A549 (cell line): ENCODE data around the gene NOTCH3. TPM values are rescaled to one million over a fixed set of nuclear protein-coding genes. Genes with fewer than 3 reads are reported as not detected.

Experiments
- ATAC-seq, 2 experiments: fragments of 200-7000 bp in 1 of 2; fragments of >200 bp in 1 of 2; cut with Nextera tagmentation in 1 of 2; cut with Tn5 transposase in 1 of 2; 3 replicates each; pipeline versions ENCODE4 v1.8.0 to v1.9.1; 2018 to 2020; ENCODE audit warnings: mild to moderate bottlenecking in 1 of 2, moderate library complexity in 1 of 2
- CTCF ChIA-PET: fragments of 300-600 bp; sonication (Branson Sonifier 250); formaldehyde crosslinking; extraction: SDS; loops from one replicate; lab custom pipeline; 2021; ENCODE audit warnings: antibody characterized with exemption, inconsistent platforms; lab: Yijun Ruan, JAX
- POLR2A ChIA-PET: fragments of 350-600 bp; formaldehyde crosslinking; extraction: SDS; loops from one replicate; lab custom pipeline; 2021; ENCODE audit warnings: antibody characterized with exemption, inconsistent platforms; lab: Yijun Ruan, JAX
- DNase-seq, 2 experiments: peaks; one replicate each; pipeline versions ENCODE4 v3.0.0 to v3.0.0-alpha.2; 2011 to 2016; ENCODE audit warnings: low read depth in 1 of 2, low spot score in 1 of 2
- FAIRE-seq: peaks from 2 replicates; lab custom pipeline; 2011; peaks lifted over from hg19 to GRCh38; lab: Jason Lieb, UNC
- H3K27ac ChIP-seq, 2 experiments: fragments of >200 bp; sonication (Bioruptor Twin); formaldehyde crosslinking; 3 replicates each; pipeline ENCODE4 v1.5.1; 2016 to 2017
- H3K4me1 ChIP-seq: fragments of >200 bp; sonication (Bioruptor Twin); formaldehyde crosslinking; 3 replicates; pipeline ENCODE4 v1.6.1; 2016
- H3K4me2 ChIP-seq: fragments of >200 bp; sonication (Bioruptor Twin); formaldehyde crosslinking; 3 replicates; pipeline ENCODE4 v1.6.1; 2016
- H3K4me3 ChIP-seq: fragments of >200 bp; sonication (Bioruptor Twin); formaldehyde crosslinking; 3 replicates; pipeline ENCODE4 v1.5.1; 2016
- H3K9me3 ChIP-seq: fragments of >200 bp; sonication (Bioruptor Twin); formaldehyde crosslinking; 3 replicates; pipeline ENCODE4 v1.6.1; 2016
- CBX2 ChIP-seq: fragments of 200-600 bp; sonication (generic); IDR thresholded peaks from 2 replicates; pipeline ENCODE4 v1.6.1; 2016; ENCODE audit warnings: low read depth, mild to moderate bottlenecking, borderline replicate concordance
- EHF ChIP-seq: fragments of 250-450 bp; sonication (Bioruptor Pico); IDR thresholded peaks from 2 replicates; pipeline ENCODE4 v1.5.0; 2020; ENCODE audit warnings: mild to moderate bottlenecking
- ESRRA ChIP-seq: fragments of 150-350 bp; IDR thresholded peaks from 2 replicates; pipeline ENCODE4 v1.6.1; 2014; ENCODE audit warnings: mild to moderate bottlenecking, low read length, borderline replicate concordance
- FOSB ChIP-seq: fragments of 250-450 bp; sonication (Bioruptor Pico); IDR thresholded peaks from 2 replicates; pipeline ENCODE4 v1.5.0; 2020; ENCODE audit warnings: mild to moderate bottlenecking, moderate library complexity
- FOSL2 ChIP-seq, 2 experiments: fragments of 450-650 bp in 1 of 2; fragments of >200 bp in 1 of 2; sonication (Bioruptor Twin) in 1 of 2; formaldehyde crosslinking; IDR thresholded peaks; 2 replicates each; pipeline versions ENCODE4 v1.5.0 to v1.6.1; 2016 to 2020; ENCODE audit warnings: mild to moderate bottlenecking in 1 of 2, moderate library complexity in 1 of 2
- FOXS1 ChIP-seq: fragments of 250-450 bp; sonication (Bioruptor Pico); IDR thresholded peaks from 2 replicates; pipeline ENCODE4 v1.5.0; 2020; ENCODE audit warnings: mild to moderate bottlenecking, moderate library complexity
- GATA3 ChIP-seq: IDR thresholded peaks from 2 replicates; pipeline ENCODE4 v1.6.1; 2012; ENCODE audit warnings: borderline replicate concordance
- HDAC2 ChIP-seq: fragments of 200-600 bp; sonication (generic); IDR thresholded peaks from 2 replicates; pipeline ENCODE4 v1.6.1; 2016
- JUNB ChIP-seq: fragments of >200 bp; sonication (Bioruptor Twin); formaldehyde crosslinking; IDR thresholded peaks from 2 replicates; pipeline ENCODE4 v1.6.1; 2016
- KDM5A ChIP-seq: fragments of 200-600 bp; sonication (generic); IDR thresholded peaks from 2 replicates; pipeline ENCODE4 v1.6.1; 2016; ENCODE audit warnings: antibody characterized with exemption, mild to moderate bottlenecking
- MAFK ChIP-seq: fragments of 450-650 bp; IDR thresholded peaks from 2 replicates; pipeline ENCODE4 v1.6.1; 2014; ENCODE audit not compliant: partially characterized antibody
- MAZ ChIP-seq: fragments of 150-350 bp; IDR thresholded peaks from 2 replicates; pipeline ENCODE4 v1.6.1; 2014; ENCODE audit warnings: antibody characterized with exemption, low read depth, low read length, borderline replicate concordance
- NFE2L2 ChIP-seq: fragments of 150-350 bp; conservative IDR thresholded peaks from 2 replicates; pipeline ENCODE4 v1.6.1; 2014; ENCODE audit warnings: low read length
- NPAS2 ChIP-seq: fragments of 250-450 bp; sonication (Bioruptor Pico); IDR thresholded peaks from 2 replicates; pipeline ENCODE4 v1.8.0; 2022; ENCODE audit warnings: mild to moderate bottlenecking, moderate library complexity, borderline replicate concordance
- POLR2AphosphoS2 ChIP-seq: conservative IDR thresholded peaks from 2 replicates; pipeline ENCODE4 v1.6.1; 2012; ENCODE audit warnings: low read length, improper control_type of control experiment, inconsistent platforms
- RAD21 ChIP-seq, 2 experiments: fragments of >200 bp in 1 of 2; sonication (Bioruptor Twin) in 1 of 2; formaldehyde crosslinking in 1 of 2; IDR thresholded peaks in 1 of 2; conservative IDR thresholded peaks in 1 of 2; 2 replicates in 1 of 2; 3 replicates in 1 of 2; pipeline ENCODE4 v1.6.1; 2012 to 2018; ENCODE audit warnings: inconsistent platforms in 1 of 2
- RARB ChIP-seq: fragments of 250-450 bp; sonication (Bioruptor Pico); IDR thresholded peaks from 2 replicates; pipeline ENCODE4 v1.8.0; 2021; ENCODE audit warnings: mild to moderate bottlenecking, moderate library complexity
- RCOR1 ChIP-seq: fragments of 150-350 bp; IDR thresholded peaks from 2 replicates; pipeline ENCODE4 v1.6.1; 2014; ENCODE audit warnings: antibody characterized with exemption, low read length, low read depth
- RNF2 ChIP-seq: fragments of 200-600 bp; sonication (generic); IDR thresholded peaks from 2 replicates; pipeline ENCODE4 v1.6.1; 2016; ENCODE audit warnings: low read depth, mild to moderate bottlenecking, antibody characterized with exemption, moderate library complexity, borderline replicate concordance
- TP53 ChIP-seq: fragments of 250-450 bp; sonication (Bioruptor Pico); IDR thresholded peaks from 2 replicates; pipeline ENCODE4 v1.5.0; 2021; ENCODE audit warnings: mild to moderate bottlenecking, moderate library complexity
- ZFP36 ChIP-seq: fragments of 450-650 bp; IDR thresholded peaks from 2 replicates; pipeline ENCODE4 v1.6.1; 2014; ENCODE audit warnings: borderline replicate concordance; ENCODE audit not compliant: partially characterized antibody
- ZNF302 ChIP-seq: fragments of 250-450 bp; sonication (Bioruptor Pico); IDR thresholded peaks from 2 replicates; pipeline ENCODE4 v1.9.0; 2021; ENCODE audit warnings: inconsistent platforms, mild to moderate bottlenecking, moderate library complexity
- ZSCAN20 ChIP-seq: fragments of 250-450 bp; sonication (Bioruptor Pico); IDR thresholded peaks from 2 replicates; pipeline ENCODE4 v1.8.0; 2022; ENCODE audit warnings: mild to moderate bottlenecking, moderate library complexity
- WGBS: methylation state at CpG from one replicate; pipeline ENCODE4 v1.1.6; 2017; ENCODE audit errors: missing lambda C conversion rate; 5-methylcytosine and 5-hydroxymethylcytosine counted together
- polyA plus RNA-seq, 4 experiments: library from polyadenylated mRNA; depleted of rRNA in 3 of 4; stranded (reverse); fragments of >200 nt; fragmentation: RNase III in 1 of 4; extraction: RNeasy Plus Mini Kit Qiagen cat#74134 plus additional on column Dnase treatment in 1 of 4; gene quantifications; 2 replicates in 3 of 4; 3 replicates in 1 of 4; pipeline ENCODE4 v1.2.3, GENCODE V29; 2011 to 2017
- TF ChIP-seq, protein P1 (sequence below): fragments of >200 bp; sonication (Bioruptor Twin); formaldehyde crosslinking; IDR thresholded peaks from 2 replicates; pipeline ENCODE4 v1.6.1; 2016
- TF ChIP-seq, protein P2 (sequence below): fragments of >200 bp; sonication (Bioruptor Twin); formaldehyde crosslinking; IDR thresholded peaks from 3 replicates; pipeline ENCODE4 v1.5.1; 2016

Gene NOTCH3
- polyA plus RNA-seq, 2 of the 4 experiments (the other 2 are of a cell fraction) = 9.5 to 14.7 TPM

DNA sequence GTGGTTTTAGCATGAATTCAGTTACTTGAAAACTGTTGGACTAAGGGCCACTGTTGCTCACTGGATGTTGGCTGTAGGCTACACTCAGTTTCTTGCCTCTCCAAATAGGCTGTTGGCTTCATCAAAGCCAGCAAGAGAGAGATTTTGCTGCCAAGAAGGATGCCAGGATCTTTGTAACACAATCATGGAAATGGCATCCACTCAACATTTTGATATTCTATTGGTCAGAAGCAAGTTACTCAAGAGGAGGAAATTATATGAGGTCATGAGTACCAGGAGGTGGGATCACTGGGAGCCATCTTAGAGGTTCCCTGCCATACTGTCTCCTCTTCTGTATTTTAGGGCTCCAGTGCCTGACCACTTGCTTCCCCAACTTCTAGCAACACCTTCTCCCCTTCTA, 63.0 kb downstream of the NOTCH3 start:
- ChIA-PET CTCF (interaction anchor here (0.6 to 1.3 kb wide), 3 partner anchors 45 to 1044 kb away, joined by 3 read pairs; no protein-coding TSS in a partner anchor), POLR2A (no interaction called here)
- DNase-seq (no peak), ATAC-seq (no peak), FAIRE-seq (no peak)
- peaks cover 6% of the 10 kb centered on the region; the same call in 1 of the 3 replicates for H3K9me3 ChIP-seq
- no peak overlapping the region for H3K4me2 ChIP-seq
- no peak for TF ChIP-seq JUNB
- no peak for TF ChIP-seq KDM5A
- no peak for TF ChIP-seq NFE2L2
- TF ChIP-seq RARB (CRISPR knock-in tag) = no peak
- no peak for TF ChIP-seq ZNF302 (CRISPR knock-in tag)
- TF ChIP-seq RNF2 = no peak
- TF ChIP-seq HDAC2 = no peak
- no peak for TF ChIP-seq FOXS1 (CRISPR knock-in tag)
- no peaks in the 10 kb centered on the region for H3K4me1 ChIP-seq
- no peak overlapping the region for H3K4me3 ChIP-seq
- H3K27ac ChIP-seq = no peak overlapping the region

DNA sequence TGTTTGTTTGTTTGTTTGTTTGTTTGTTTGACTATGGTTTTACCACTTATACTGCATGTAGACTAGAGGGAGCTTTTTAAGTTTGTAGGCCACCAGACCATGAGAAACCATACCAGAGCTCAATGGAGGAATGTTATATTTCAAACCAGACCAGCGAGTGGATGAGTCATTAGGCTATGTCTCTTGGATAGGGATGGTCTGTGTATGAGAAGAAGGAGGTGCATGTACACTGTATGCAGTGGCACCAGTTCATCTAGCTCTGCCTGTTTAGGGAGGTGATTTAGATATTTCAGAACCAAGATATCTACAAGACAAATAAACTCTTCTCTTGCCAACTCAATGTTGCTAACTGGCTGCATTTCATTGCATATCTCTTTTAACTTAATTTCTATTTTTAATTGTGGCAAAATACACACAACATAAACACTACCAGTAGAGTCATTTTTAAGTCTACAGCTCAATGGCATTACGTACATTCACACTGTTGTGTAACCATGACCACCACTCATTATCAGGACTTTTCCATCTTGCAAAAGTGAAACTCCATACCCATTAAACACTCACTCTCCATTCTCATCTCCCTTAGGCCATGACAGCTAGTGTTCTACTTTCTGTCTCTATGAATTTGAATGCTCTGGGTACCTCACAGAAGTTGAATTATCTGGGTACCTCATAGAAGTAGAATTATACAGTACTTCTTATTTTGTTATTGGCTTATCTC, 64.4 kb downstream of the NOTCH3 start:
- DNase-seq = no peak

DNA sequence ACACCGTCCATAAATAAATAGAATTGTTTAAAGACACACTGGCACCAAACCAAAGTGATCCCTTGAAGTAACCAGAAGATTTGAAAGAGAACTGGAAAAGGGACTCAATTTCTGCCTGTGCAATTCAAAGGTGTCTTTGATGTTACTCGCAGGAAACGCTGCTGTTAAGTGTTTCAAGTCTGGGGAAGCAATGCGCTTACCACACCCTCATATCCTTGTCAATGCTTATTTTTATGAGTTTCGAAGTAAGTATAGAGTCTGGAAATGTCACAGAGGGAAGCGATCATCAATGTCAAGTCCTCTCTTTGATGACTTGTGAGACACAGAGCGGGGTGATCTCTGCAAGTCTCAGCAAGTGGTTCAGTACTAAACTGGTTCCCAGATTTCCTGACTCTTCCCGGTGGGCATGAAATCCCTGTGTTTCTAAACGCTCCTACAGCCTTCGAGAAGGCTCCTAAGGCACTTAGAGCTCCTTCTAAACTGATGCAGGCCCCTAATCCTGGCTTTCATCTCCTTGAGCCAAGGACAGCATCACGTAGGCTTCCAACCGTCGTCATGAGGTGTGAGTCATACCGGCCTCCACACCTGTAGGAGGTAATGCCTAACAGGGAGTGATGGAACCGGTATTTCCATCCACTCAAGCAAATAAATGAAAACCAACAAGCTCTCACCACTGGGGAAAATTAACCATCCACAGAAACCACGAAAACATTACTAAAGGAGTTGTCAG, 70.8 kb downstream of the NOTCH3 start:
- 0 out of 3 replicates have a peak, but pooled peaks cover 4% of the 10 kb centered on the region for H3K4me1 ChIP-seq
- ChIA-PET CTCF (interaction anchor here (0.7 kb wide), 1 partner anchor 20 kb away, joined by 3 read pairs; no protein-coding TSS in a partner anchor), POLR2A (no interaction called here)
- ATAC-seq (no peak), FAIRE-seq (no peak), DNase-seq (no peak)
- WGBS = 59% methylated on average over 16 of the region's 16 CpGs
- H3K27ac ChIP-seq = no peak overlapping the region
- no peak overlapping the region for H3K4me2 ChIP-seq
- no peaks in the 10 kb centered on the region for H3K9me3 ChIP-seq
- no peak for TF ChIP-seq CBX2
- no peak for TF ChIP-seq RAD21 (conservative IDR thresholded peaks at IDR 0.05 in 1 of 2, IDR thresholded peaks at IDR 0.05 in 1 of 2)
- no peak for TF ChIP-seq MAZ
- no peak for TF ChIP-seq RNF2
- no peak for TF ChIP-seq KDM5A
- TF ChIP-seq ESRRA = no peak
- TF ChIP-seq MAFK = no peak
- no peak for TF ChIP-seq EHF (CRISPR knock-in tag)
- TF ChIP-seq NFE2L2 = no peak
- TF ChIP-seq TP53 = no peak
- no peak for TF ChIP-seq POLR2AphosphoS2
- TF ChIP-seq ZNF302 (CRISPR knock-in tag) = no peak
- no peak for TF ChIP-seq GATA3
- TF ChIP-seq NPAS2 (CRISPR knock-in tag) = no peak
- no peak for TF ChIP-seq RCOR1
- TF ChIP-seq, protein P1, sequence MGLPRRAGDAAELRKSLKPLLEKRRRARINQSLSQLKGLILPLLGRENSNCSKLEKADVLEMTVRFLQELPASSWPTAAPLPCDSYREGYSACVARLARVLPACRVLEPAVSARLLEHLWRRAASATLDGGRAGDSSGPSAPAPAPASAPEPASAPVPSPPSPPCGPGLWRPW = no peak
- TF ChIP-seq ZSCAN20 = no peak
- TF ChIP-seq, all 56 proteins: peak for 0
- H3K4me3 ChIP-seq = no peak overlapping the region

More for the DNA sequence above, 64.4 kb downstream of the NOTCH3 start:
- TF ChIP-seq FOSB (CRISPR knock-in tag) (no peak), ZFP36 (no peak), POLR2AphosphoS2 (no peak), FOSL2 (IDR thresholded peaks at IDR 0.05) (no peak), FOSL2 (CRISPR knock-in tag; IDR thresholded peaks at IDR 0.05) (0 out of 2 replicates have a peak, but pooled peaks have one; percentile 16)
- TF ChIP-seq, protein P2, sequence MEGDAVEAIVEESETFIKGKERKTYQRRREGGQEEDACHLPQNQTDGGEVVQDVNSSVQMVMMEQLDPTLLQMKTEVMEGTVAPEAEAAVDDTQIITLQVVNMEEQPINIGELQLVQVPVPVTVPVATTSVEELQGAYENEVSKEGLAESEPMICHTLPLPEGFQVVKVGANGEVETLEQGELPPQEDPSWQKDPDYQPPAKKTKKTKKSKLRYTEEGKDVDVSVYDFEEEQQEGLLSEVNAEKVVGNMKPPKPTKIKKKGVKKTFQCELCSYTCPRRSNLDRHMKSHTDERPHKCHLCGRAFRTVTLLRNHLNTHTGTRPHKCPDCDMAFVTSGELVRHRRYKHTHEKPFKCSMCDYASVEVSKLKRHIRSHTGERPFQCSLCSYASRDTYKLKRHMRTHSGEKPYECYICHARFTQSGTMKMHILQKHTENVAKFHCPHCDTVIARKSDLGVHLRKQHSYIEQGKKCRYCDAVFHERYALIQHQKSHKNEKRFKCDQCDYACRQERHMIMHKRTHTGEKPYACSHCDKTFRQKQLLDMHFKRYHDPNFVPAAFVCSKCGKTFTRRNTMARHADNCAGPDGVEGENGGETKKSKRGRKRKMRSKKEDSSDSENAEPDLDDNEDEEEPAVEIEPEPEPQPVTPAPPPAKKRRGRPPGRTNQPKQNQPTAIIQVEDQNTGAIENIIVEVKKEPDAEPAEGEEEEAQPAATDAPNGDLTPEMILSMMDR = no peak
- Histone ChIP-seq H3K27ac (no peak overlapping the region), H3K9me3 (peaks cover 6% of the 10 kb centered on the region; the same call in 1 of the 3 replicates), H3K4me3 (no peak overlapping the region), H3K4me1 (no peaks in the 10 kb centered on the region), H3K4me2 (no peak overlapping the region)
- no peak for ATAC-seq
- WGBS = 27% methylated on average over 2 of the region's 2 CpGs
- ChIA-PET CTCF (interaction anchor here (1.3 kb wide), 1 partner anchor 37 kb away, joined by 3 read pairs; no protein-coding TSS in a partner anchor), POLR2A (no interaction called here)
- no peak for FAIRE-seq
